Measurements from ENCODE around the gene SENP5.

Gene SENP5

DNA sequence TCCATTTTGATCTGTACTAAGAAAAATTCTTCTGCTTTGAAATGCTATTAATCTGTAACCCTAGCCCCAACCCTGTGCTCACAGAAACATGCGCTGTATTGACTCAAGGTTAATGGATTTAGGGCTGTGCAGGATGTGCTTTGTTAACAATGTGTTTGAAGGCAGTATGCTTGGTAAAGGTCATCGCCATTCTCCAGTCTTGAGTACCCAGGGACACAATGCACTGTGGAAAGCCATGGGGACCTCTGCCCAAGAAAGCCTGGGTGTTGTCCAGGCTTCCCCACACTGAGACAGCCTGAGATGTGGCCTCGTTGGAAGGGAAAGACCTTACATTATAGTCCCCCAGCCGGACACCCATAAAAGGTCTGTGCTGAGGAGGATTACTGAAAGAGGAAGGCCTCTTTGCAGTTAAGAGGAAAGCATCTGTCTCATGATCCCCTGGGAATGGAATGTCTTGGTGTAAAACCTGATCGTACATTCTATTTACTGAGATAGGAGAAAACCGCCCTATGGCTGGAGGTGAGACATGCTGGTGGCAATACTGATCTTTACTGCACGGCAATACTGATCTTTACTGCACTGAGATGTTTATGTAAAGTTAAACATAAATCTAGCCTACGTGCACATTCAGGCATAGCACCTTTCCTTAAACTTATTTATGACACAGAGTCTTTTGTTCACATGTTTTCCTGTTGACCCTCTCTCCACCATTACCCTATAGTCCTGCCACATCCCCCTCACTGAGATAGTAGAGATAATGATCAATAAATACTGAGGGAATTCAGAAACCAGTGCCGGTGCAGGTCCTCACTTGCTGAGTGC is 94.6 kb downstream of the SENP5 start:
- H3K9me3 ChIP-seq (ENCODE audit: control insufficient read depth, low read length) = no peaks in the 10 kb centered on the region
- no peaks in the 10 kb centered on the region for H3K4me1 ChIP-seq (ENCODE audit: control insufficient read depth, insufficient read depth, low read length, poor library complexity, severe bottlenecking)
- WGBS, 2 experiments (ENCODE audit: insufficient coverage in 2 of 2) = 90% methylated on average over 4 to 5 of the region's 9 CpGs
- H3K27ac ChIP-seq (ENCODE audit: low read depth, low read length, severe bottlenecking) = no peak overlapping the region
- no peak overlapping the region for H3K4me3 ChIP-seq (ENCODE audit: extremely low read depth, insufficient read depth, low read length, poor library complexity, severe bottlenecking)
- H3K36me3 ChIP-seq (ENCODE audit: control insufficient read depth, insufficient read depth, low read length) = no peaks in the 10 kb centered on the region

GRCh38 chr3:196962930-196963630 is 95.4 kb downstream of the SENP5 start:
- H3K36me3 ChIP-seq (ENCODE audit: control insufficient read depth, insufficient read depth, low read length) = no peaks in the 10 kb centered on the region
- no peak overlapping the region for H3K27ac ChIP-seq (ENCODE audit: low read depth, low read length, severe bottlenecking)
- 92 to 93% methylated on average over 7 to 8 of the region's 10 CpGs for WGBS, 2 experiments (ENCODE audit: insufficient coverage in 2 of 2)
- no peak overlapping the region for H3K4me3 ChIP-seq (ENCODE audit: extremely low read depth, insufficient read depth, low read length, poor library complexity, severe bottlenecking)
- peaks cover 2% of the 10 kb centered on the region for H3K4me1 ChIP-seq (ENCODE audit: control insufficient read depth, insufficient read depth, low read length, poor library complexity, severe bottlenecking)
- no peaks in the 10 kb centered on the region for H3K9me3 ChIP-seq (ENCODE audit: control insufficient read depth, low read length)

- H3K27ac ChIP-seq (ENCODE audit: low read depth, low read length, severe bottlenecking) = no peak overlapping the region
- WGBS, 2 experiments (ENCODE audit: insufficient coverage in 2 of 2) = 55 to 56% methylated on average over 2 of the region's 2 CpGs
Observed at GRCh38 chr3:196963631-196963953, 95.9 kb downstream of the SENP5 start.

GRCh38 chr3:196965112-196965803 is 97.5 kb downstream of the SENP5 start:
- H3K4me3 ChIP-seq (ENCODE audit: extremely low read depth, insufficient read depth, low read length, poor library complexity, severe bottlenecking) = no peak overlapping the region
- H3K27ac ChIP-seq (ENCODE audit: low read depth, low read length, severe bottlenecking) = no peak overlapping the region
- peaks cover 6% of the 10 kb centered on the region for H3K4me1 ChIP-seq (ENCODE audit: control insufficient read depth, insufficient read depth, low read length, poor library complexity, severe bottlenecking)
- no peaks in the 10 kb centered on the region for H3K9me3 ChIP-seq (ENCODE audit: control insufficient read depth, low read length)
- WGBS, 2 experiments (ENCODE audit: insufficient coverage in 2 of 2) = 89 to 92% methylated on average over 9 to 11 of the region's 11 CpGs
- no peaks in the 10 kb centered on the region for H3K36me3 ChIP-seq (ENCODE audit: control insufficient read depth, insufficient read depth, low read length)

More at GRCh38 chr3:196963631-196963953, 95.9 kb downstream of the SENP5 start:
- no peaks in the 10 kb centered on the region for H3K9me3 ChIP-seq (ENCODE audit: control insufficient read depth, low read length)
- H3K36me3 ChIP-seq (ENCODE audit: control insufficient read depth, insufficient read depth, low read length) = no peaks in the 10 kb centered on the region
- H3K4me1 ChIP-seq (ENCODE audit: control insufficient read depth, insufficient read depth, low read length, poor library complexity, severe bottlenecking) = peaks cover 6% of the 10 kb centered on the region
- no peak overlapping the region for H3K4me3 ChIP-seq (ENCODE audit: extremely low read depth, insufficient read depth, low read length, poor library complexity, severe bottlenecking)

DNA sequence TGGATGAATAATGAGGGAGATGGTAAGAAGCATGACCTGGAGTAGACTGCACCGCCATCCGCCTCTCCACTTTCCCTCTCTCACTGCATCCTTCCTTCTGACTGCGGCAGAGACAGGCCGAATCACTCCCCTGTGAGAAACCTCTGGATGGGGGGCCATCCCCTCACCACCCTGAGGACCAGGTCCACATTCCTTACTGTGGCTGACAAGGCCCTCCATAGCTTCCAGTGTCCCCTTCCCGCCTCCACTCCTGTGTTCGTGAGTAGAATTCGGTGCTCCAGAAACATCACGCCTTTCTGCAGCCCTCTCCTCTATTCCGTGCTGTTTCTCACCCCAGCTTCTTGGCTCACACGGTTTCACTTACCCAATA is 98.1 kb downstream of the SENP5 start:
- H3K27ac ChIP-seq (ENCODE audit: low read depth, low read length, severe bottlenecking) = no peak overlapping the region
- H3K9me3 ChIP-seq (ENCODE audit: control insufficient read depth, low read length) = no peaks in the 10 kb centered on the region
- H3K36me3 ChIP-seq (ENCODE audit: control insufficient read depth, insufficient read depth, low read length) = no peaks in the 10 kb centered on the region
- H3K4me3 ChIP-seq (ENCODE audit: extremely low read depth, insufficient read depth, low read length, poor library complexity, severe bottlenecking) = no peak overlapping the region
- 80 to 89% methylated on average over 7 to 8 of the region's 10 CpGs for whole genome bisulfite sequencing, 2 experiments (ENCODE audit: insufficient coverage in 2 of 2)
- H3K4me1 ChIP-seq (ENCODE audit: control insufficient read depth, insufficient read depth, low read length, poor library complexity, severe bottlenecking) = peaks cover 6% of the 10 kb centered on the region

GRCh38 chr3:196966526-196967401 is 99.0 kb downstream of the SENP5 start:
- Histone ChIP-seq H3K36me3 (ENCODE audit: control insufficient read depth, insufficient read depth, low read length) (no peaks in the 10 kb centered on the region), H3K4me1 (ENCODE audit: control insufficient read depth, insufficient read depth, low read length, poor library complexity, severe bottlenecking) (peaks cover 6% of the 10 kb centered on the region), H3K4me3 (ENCODE audit: extremely low read depth, insufficient read depth, low read length, poor library complexity, severe bottlenecking) (peak overlapping the region; percentile 2), H3K9me3 (ENCODE audit: control insufficient read depth, low read length) (peaks cover 5% of the 10 kb centered on the region), H3K27ac (ENCODE audit: low read depth, low read length, severe bottlenecking) (no peak overlapping the region)
- WGBS, 2 experiments (ENCODE audit: insufficient coverage in 2 of 2) = 15 to 20% methylated on average over 43 to 45 of the region's 47 CpGs

DNA sequence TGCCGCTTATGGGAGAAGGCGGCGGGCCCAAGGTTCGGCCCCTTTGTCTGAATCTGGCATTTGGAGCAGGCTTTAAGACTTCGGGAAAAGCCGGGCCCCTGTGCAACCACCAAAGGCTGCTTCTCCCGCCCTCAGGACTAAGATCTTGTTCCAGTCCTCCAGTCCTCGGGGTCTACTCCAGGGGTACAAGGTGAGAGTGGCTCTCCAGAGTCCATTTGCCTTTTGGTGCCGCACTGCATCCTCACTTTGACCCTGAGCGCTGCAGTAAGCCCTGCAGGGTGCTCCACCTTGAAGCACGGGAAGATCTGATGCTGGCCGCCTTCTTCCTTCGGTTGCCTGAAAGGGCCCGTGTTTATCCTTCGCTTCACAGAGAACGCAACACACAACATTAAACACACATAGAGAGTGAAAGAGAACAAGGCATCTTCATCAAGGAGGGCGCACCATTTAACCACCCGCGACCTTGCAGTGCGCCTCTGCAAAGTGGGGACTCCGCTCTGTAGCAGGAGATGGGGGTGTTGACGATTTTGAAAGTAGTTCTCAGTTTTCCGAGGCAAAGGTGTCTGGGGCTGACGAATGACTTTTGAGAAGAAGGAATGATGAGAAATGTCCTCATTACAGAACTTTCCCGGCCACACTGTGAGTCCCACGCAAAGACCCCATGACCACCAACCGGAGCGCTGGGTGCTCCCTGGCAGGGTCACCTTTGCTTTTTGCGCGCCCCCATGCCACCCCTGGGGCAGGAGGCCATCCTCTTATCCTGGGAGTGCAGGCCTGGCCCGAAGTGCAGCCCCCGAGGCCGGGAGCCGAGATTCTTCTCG is 99.9 kb downstream of the SENP5 start:
- WGBS, 2 experiments (ENCODE audit: insufficient coverage in 2 of 2) = 30 to 32% methylated on average over 27 of the region's 35 CpGs
- H3K9me3 ChIP-seq (ENCODE audit: control insufficient read depth, low read length) = peaks cover 5% of the 10 kb centered on the region
- peaks cover 6% of the 10 kb centered on the region for H3K4me1 ChIP-seq (ENCODE audit: control insufficient read depth, insufficient read depth, low read length, poor library complexity, severe bottlenecking)
- peak overlapping the region; percentile 32 for H3K4me3 ChIP-seq (ENCODE audit: extremely low read depth, insufficient read depth, low read length, poor library complexity, severe bottlenecking)
- H3K36me3 ChIP-seq (ENCODE audit: control insufficient read depth, insufficient read depth, low read length) = no peaks in the 10 kb centered on the region
- H3K27ac ChIP-seq (ENCODE audit: low read depth, low read length, severe bottlenecking) = no peak overlapping the region

DNA sequence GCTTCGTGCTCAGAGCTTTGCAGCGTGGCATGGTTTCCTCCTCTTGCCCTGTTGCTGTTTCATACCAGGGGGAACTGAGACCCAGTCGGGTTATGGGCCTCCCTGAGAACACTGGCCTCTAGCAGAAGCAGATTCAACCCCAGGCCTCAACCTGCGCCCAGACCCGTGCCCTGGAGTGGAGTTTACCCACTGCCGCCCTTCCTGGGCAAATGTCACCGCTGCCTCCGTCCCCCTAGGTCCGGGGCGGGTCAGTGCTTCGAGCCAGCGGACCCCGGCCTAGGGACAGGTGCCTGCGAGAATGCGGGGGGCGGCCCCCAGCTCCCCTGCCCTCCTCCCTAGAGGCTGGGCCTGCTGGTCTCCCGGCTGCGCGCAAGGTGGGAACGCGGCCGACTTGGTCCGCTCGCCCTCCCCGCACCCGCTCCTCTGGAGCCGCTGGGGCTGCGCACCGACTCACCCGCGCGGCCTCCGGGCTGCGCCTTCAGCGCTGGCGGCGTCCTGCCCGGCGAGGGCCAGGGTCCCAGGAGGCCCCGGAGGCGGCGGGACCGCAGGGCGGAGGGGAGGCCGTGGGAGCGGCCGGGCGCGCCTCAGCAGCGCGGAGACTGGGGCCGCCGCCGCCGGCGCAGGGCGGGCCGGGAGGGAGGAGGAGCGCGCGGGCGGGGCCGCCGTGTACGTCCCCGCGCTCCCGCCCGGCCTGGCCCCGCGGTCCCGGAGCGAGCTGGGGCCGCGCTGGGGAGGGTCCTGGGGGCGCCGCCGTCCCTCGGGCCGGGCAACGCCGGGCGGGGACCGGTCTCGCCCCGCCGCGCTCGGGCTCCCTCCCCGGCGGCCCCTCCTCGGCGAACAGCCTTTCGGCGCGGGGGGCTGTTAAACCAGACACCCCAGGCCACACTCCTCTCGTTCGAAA is 100.8 kb downstream of the SENP5 start, which contains the start of gene PIGZ:
Gene PIGZ (minus strand): TSS at position 601 of the 901 bp plus-strand sequence. CDS start 16,802 bp downstream, outside the sequence.
- peaks cover 6% of the 10 kb centered on the region for H3K4me1 ChIP-seq (ENCODE audit: control insufficient read depth, insufficient read depth, low read length, poor library complexity, severe bottlenecking)
- H3K4me3 ChIP-seq (ENCODE audit: extremely low read depth, insufficient read depth, low read length, poor library complexity, severe bottlenecking) = peak within 1 kb of the TSS; percentile 58
- peaks cover 5% of the 10 kb centered on the region for H3K9me3 ChIP-seq (ENCODE audit: control insufficient read depth, low read length)
- WGBS, 2 experiments (ENCODE audit: insufficient coverage in 2 of 2) = 1 to 2% methylated on average over 66 to 78 of the region's 98 CpGs
- no peak within 1 kb of the TSS for H3K27ac ChIP-seq (ENCODE audit: low read depth, low read length, severe bottlenecking)
- no peaks in the 10 kb centered on the region for H3K36me3 ChIP-seq (ENCODE audit: control insufficient read depth, insufficient read depth, low read length)

- Histone ChIP-seq H3K36me3 (ENCODE audit: control insufficient read depth, insufficient read depth, low read length) (no peaks in the 10 kb centered on the region), H3K9me3 (ENCODE audit: control insufficient read depth, low read length) (peaks cover 5% of the 10 kb centered on the region), H3K27ac (ENCODE audit: low read depth, low read length, severe bottlenecking) (no peak overlapping the region), H3K4me1 (ENCODE audit: control insufficient read depth, insufficient read depth, low read length, poor library complexity, severe bottlenecking) (peaks cover 6% of the 10 kb centered on the region), H3K4me3 (ENCODE audit: extremely low read depth, insufficient read depth, low read length, poor library complexity, severe bottlenecking) (peak overlapping the region; percentile 58)
- WGBS, 2 experiments (ENCODE audit: insufficient coverage in 2 of 2) = 1% methylated on average over 58 to 66 of the region's 72 CpGs
Observed at GRCh38 chr3:196969134-196969659, 101.5 kb downstream of the SENP5 start.

Measured in mesodermal cell (in vitro differentiated cells).